ENCODE data around the gene KIAA0825.

DNA sequence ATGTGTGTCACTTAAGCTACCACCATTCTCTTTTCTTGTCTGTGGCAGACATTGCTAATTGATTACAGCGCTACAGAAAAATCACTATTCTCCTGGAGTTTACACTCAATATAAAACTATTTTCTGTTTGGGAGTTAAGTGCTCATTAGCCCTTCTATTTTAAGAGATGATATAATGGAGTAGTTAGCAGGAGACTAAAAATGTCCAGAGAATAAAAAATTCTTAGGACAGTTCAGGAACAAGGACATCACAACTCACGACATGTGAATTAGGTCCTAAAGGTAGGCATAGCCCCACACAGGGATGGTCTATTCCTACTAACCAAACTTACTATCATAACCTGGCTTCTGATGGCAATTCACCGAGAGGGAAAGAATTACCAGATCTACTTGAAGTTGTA is 258.5 kb downstream of the KIAA0825 start:
- no peak for TF ChIP-seq POLR2AphosphoS5 (IDR thresholded peaks at IDR 0.05; ENCODE audit: low read depth, low read length)
- no peak for TF ChIP-seq EZH2phosphoT487 (IDR thresholded peaks at IDR 0.05; ENCODE audit: borderline replicate concordance, low read depth)
- TF ChIP-seq, protein P1, sequence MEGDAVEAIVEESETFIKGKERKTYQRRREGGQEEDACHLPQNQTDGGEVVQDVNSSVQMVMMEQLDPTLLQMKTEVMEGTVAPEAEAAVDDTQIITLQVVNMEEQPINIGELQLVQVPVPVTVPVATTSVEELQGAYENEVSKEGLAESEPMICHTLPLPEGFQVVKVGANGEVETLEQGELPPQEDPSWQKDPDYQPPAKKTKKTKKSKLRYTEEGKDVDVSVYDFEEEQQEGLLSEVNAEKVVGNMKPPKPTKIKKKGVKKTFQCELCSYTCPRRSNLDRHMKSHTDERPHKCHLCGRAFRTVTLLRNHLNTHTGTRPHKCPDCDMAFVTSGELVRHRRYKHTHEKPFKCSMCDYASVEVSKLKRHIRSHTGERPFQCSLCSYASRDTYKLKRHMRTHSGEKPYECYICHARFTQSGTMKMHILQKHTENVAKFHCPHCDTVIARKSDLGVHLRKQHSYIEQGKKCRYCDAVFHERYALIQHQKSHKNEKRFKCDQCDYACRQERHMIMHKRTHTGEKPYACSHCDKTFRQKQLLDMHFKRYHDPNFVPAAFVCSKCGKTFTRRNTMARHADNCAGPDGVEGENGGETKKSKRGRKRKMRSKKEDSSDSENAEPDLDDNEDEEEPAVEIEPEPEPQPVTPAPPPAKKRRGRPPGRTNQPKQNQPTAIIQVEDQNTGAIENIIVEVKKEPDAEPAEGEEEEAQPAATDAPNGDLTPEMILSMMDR (IDR thresholded peaks at IDR 0.05) = no peak
- TF ChIP-seq RFX5 (IDR thresholded peaks at IDR 0.05; ENCODE audit: low read length) = no peak
- TF ChIP-seq RAD21 (IDR thresholded peaks at IDR 0.05; ENCODE audit: low read length) = no peak
- no peak for TF ChIP-seq TCF12 (IDR thresholded peaks at IDR 0.05)
